Smooth muscle cell of the brain vasculature (primary cell): ENCODE results near the gene OR10A7.
"Not testable (repeated sequence)": the region's sequence is repeated elsewhere in the genome, so short reads cannot be mapped to it uniquely, and the experiment has no call there.

Source experiments
- DNase-seq: peaks from one replicate; pipeline ENCODE4 v3.0.0-alpha.2; 2012; ENCODE audit warnings: low read depth, low spot score

OR10A7 gene

GRCh38 chr12:55220725-55221124, at the start of gene OR10A7:
Gene OR10A7, plus strand, starts transcription at chr12:55221025. Its CDS starts 0 bp downstream, at chr12:55221025.
- DNase-seq, result no peak

GRCh38 chr12:55171445-55171844, 49.4 kb upstream of the OR10A7 start:
- no peak for DNase-seq

- DNase-seq, result not testable (repeated sequence)
These were observed 49.0 kb upstream of the OR10A7 start for GRCh38 chr12:55171846-55172245.

GRCh38 chr12:55172686-55173085, 48.1 kb upstream of the OR10A7 start:
- DNase-seq, result no peak

GRCh38 chr12:55173456-55173855, 47.4 kb upstream of the OR10A7 start:
- DNase-seq, result no peak

GRCh38 chr12:55188573-55188972, 32.3 kb upstream of the OR10A7 start:
- no peak for DNase-seq

GRCh38 chr12:55188974-55189556, 31.8 kb upstream of the OR10A7 start:
- peak; percentile 55 for DNase-seq

GRCh38 chr12:55194382-55194781, 26.4 kb upstream of the OR10A7 start:
- no peak for DNase-seq

- DNase-seq, result no peak
These were observed 5.7 kb downstream of the OR10A7 start for GRCh38 chr12:55226523-55226922.

- DNase-seq, result no peak
These were observed 6.8 kb downstream of the OR10A7 start for GRCh38 chr12:55227643-55228042.

GRCh38 chr12:55244309-55244708, 23.5 kb downstream of the OR10A7 start, which contains the start of gene OR6C74:
Gene OR6C74, plus strand, starts transcription at chr12:55244609. Its CDS starts 2,679 bp downstream, at chr12:55247288.
- DNase-seq, result no peak

- DNase-seq, result no peak
These were observed 25.3 kb downstream of the OR10A7 start for GRCh38 chr12:55246159-55246558.

- no peak for DNase-seq
These were observed 30.1 kb downstream of the OR10A7 start for GRCh38 chr12:55250944-55251343.

- DNase-seq, result no peak
These were observed 32.5 kb downstream of the OR10A7 start for GRCh38 chr12:55253281-55253680.

- no peak for DNase-seq
These were observed 36.0 kb downstream of the OR10A7 start for GRCh38 chr12:55256831-55257230.

- no peak for DNase-seq
These were observed 37.5 kb downstream of the OR10A7 start for GRCh38 chr12:55258303-55258702.
